ENCODE results near the gene UGGT1. TPM values are rescaled to one million over a fixed set of nuclear protein-coding genes. Genes with fewer than 3 reads are reported as not detected.

Gene UGGT1
- 25.3 TPM for polyA plus RNA-seq (ENCODE audit: insufficient read length)

GRCh38 chr2:128090945-128091725 lies at the start of gene UGGT1:
UGGT1 (plus strand) TSS chr2:128091200; CDS start chr2:128091358, 158 bp downstream.
- peak; percentile 93 for DNase-seq (ENCODE audit: low read depth)

GRCh38 chr2:128041561-128041960 lies 49.4 kb upstream of the UGGT1 start:
- DNase-seq (ENCODE audit: low read depth) = no peak

- DNase-seq (ENCODE audit: low read depth) = no peak
Observed at GRCh38 chr2:128043041-128043440, 48.0 kb upstream of the UGGT1 start.

- DNase-seq (ENCODE audit: low read depth) = no peak
Observed at GRCh38 chr2:128053331-128053730, 37.7 kb upstream of the UGGT1 start.

GRCh38 chr2:128054104-128054885 lies 36.7 kb upstream of the UGGT1 start:
- DNase-seq (ENCODE audit: low read depth) = no peak

- no peak for DNase-seq (ENCODE audit: low read depth)
Observed at GRCh38 chr2:128057334-128057733, 33.7 kb upstream of the UGGT1 start.

- no peak for DNase-seq (ENCODE audit: low read depth)
Observed at GRCh38 chr2:128058114-128058513, 32.9 kb upstream of the UGGT1 start.

GRCh38 chr2:128062571-128062970 lies 28.4 kb upstream of the UGGT1 start:
- DNase-seq (ENCODE audit: low read depth) = no peak

- DNase-seq (ENCODE audit: low read depth) = no peak
Observed at GRCh38 chr2:128064353-128064752, 26.6 kb upstream of the UGGT1 start.

- DNase-seq (ENCODE audit: low read depth) = no peak
Observed at GRCh38 chr2:128069769-128070168, 21.2 kb upstream of the UGGT1 start.

- DNase-seq (ENCODE audit: low read depth) = no peak
Observed at GRCh38 chr2:128073278-128073677, 17.7 kb upstream of the UGGT1 start.

- DNase-seq (ENCODE audit: low read depth) = no peak
Observed at GRCh38 chr2:128076461-128077106, 14.4 kb upstream of the UGGT1 start.

- DNase-seq (ENCODE audit: low read depth) = no peak
Observed at GRCh38 chr2:128084757-128085156, 6.2 kb upstream of the UGGT1 start.

GRCh38 chr2:128086244-128086643 lies 4.8 kb upstream of the UGGT1 start:
- no peak for DNase-seq (ENCODE audit: low read depth)

- no peak for DNase-seq (ENCODE audit: low read depth)
Observed at GRCh38 chr2:128090575-128090944, 440 bp upstream of the UGGT1 start.

GRCh38 chr2:128091726-128092080 lies 703 bp downstream of the UGGT1 start:
- DNase-seq (ENCODE audit: low read depth) = no peak

- no peak for DNase-seq (ENCODE audit: low read depth)
Observed at GRCh38 chr2:128092656-128093055, 1.7 kb downstream of the UGGT1 start.

GRCh38 chr2:128093762-128094161 lies 2.8 kb downstream of the UGGT1 start:
- no peak for DNase-seq (ENCODE audit: low read depth)

- no peak for DNase-seq (ENCODE audit: low read depth)
Observed at GRCh38 chr2:128095201-128095600, 4.2 kb downstream of the UGGT1 start.

GRCh38 chr2:128103407-128103806 lies 12.4 kb downstream of the UGGT1 start:
- DNase-seq (ENCODE audit: low read depth) = no peak

- no peak for DNase-seq (ENCODE audit: low read depth)
Observed at GRCh38 chr2:128105072-128105471, 14.1 kb downstream of the UGGT1 start.

- no peak for DNase-seq (ENCODE audit: low read depth)
Observed at GRCh38 chr2:128108166-128108565, 17.2 kb downstream of the UGGT1 start.

GRCh38 chr2:128109243-128109642 lies 18.2 kb downstream of the UGGT1 start:
- no peak for DNase-seq (ENCODE audit: low read depth)
